ENCODE data around the gene PTPRT. TPM values are rescaled to one million over a fixed set of nuclear protein-coding genes. Genes with fewer than 3 reads are reported as not detected.

Gene PTPRT
- polyA plus RNA-seq, 3 donors = not detected

DNA sequence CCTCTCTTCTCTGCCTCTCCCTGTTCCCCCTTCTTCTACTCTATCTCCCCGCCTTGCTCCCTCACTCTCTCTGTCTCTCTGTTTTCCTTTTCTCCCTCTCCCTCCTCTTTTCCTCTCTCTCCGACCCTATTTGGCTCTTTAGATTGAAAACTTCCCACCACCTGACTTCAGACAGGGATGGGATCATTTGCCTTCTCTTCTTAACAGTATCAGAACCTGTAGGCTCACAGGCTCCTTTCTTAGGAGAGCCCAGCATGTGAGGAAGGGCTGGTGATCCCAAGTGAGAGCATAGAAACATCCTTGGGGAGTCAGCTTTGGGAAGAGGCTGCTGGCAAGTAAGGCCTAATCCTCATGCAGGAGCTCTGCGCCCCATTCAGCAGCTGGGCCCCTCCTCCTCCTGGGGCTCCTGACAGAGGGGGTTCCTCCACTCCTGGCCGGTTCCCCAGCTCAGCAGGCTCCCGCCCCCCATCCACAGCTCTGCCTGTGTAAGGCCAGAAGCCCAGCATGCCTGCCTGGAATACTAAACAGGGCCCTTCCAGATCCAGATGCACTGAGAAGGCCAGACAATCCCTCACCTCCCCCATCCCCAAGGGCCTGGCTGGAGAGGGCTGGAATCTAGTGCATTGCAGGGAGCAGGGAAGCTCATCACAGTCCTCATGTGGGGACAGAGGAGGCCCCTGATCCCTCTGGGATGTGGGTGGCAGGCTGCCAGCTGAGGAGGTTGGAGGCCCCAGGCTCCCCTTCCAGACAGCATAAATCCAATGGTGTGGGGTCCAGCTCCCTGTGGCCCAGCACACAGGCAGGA, 93.4 kb downstream of the PTPRT start:
- DNase-seq = no peak
- H3K27ac ChIP-seq (ENCODE audit: low read depth in 1 of 2, low read length in 2 of 2) = no peak overlapping the region
- TF ChIP-seq, protein P1, sequence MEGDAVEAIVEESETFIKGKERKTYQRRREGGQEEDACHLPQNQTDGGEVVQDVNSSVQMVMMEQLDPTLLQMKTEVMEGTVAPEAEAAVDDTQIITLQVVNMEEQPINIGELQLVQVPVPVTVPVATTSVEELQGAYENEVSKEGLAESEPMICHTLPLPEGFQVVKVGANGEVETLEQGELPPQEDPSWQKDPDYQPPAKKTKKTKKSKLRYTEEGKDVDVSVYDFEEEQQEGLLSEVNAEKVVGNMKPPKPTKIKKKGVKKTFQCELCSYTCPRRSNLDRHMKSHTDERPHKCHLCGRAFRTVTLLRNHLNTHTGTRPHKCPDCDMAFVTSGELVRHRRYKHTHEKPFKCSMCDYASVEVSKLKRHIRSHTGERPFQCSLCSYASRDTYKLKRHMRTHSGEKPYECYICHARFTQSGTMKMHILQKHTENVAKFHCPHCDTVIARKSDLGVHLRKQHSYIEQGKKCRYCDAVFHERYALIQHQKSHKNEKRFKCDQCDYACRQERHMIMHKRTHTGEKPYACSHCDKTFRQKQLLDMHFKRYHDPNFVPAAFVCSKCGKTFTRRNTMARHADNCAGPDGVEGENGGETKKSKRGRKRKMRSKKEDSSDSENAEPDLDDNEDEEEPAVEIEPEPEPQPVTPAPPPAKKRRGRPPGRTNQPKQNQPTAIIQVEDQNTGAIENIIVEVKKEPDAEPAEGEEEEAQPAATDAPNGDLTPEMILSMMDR (IDR thresholded peaks at IDR 0.05) = no peak
- no peak overlapping the region for H3K4me3 Mint-ChIP-seq
- H3K27ac Mint-ChIP-seq = no peak overlapping the region
- WGBS (ENCODE audit: insufficient coverage) = 44% methylated on average over 4 of the region's 5 CpGs
- no peaks in the 10 kb centered on the region for H3K79me2 ChIP-seq (ENCODE audit: insufficient read depth, low read length)
- H3K9me3 Mint-ChIP-seq = peaks cover 1 to 24% (median 10%) of the 10 kb centered on the region in 7 donors
- no peak overlapping the region for H3K4me3 ChIP-seq (replicated peaks in 1 of 3; ENCODE audit: low read depth in 2 of 3, low read length in 3 of 3)
- no peaks in the 10 kb centered on the region for H3K36me3 ChIP-seq (replicated peaks in 1 of 2; ENCODE audit: control insufficient read depth in 1 of 2, insufficient read depth in 2 of 2, low read length in 2 of 2)
- H3K36me3 Mint-ChIP-seq = no peaks in the 10 kb centered on the region
- no peaks in the 10 kb centered on the region for H4K20me1 ChIP-seq (ENCODE audit: insufficient read depth, low read length)
- intact Hi-C loops (cut with micrococcal nuclease) = no loop called here
- no peaks in the 10 kb centered on the region for H3K4me1 Mint-ChIP-seq
- H3K4me1 ChIP-seq (ENCODE audit: control insufficient read depth in 1 of 2, insufficient read depth in 2 of 2, low read length in 2 of 2) = no peaks in the 10 kb centered on the region
- peaks cover 9 to 14% of the 10 kb centered on the region in 2 donors for H3K9me3 ChIP-seq (replicated peaks in 1 of 2; ENCODE audit: control insufficient read depth in 1 of 2, insufficient read depth in 1 of 2, low read length in 2 of 2)
- no peak overlapping the region for H3K9ac ChIP-seq (ENCODE audit: insufficient read depth, low read length, poor library complexity, severe bottlenecking)
- H2AFZ ChIP-seq (ENCODE audit: insufficient read depth, low read depth, low read length, poor library complexity, severe bottlenecking) = no peak overlapping the region
- no peak overlapping the region for H3K4me2 ChIP-seq (replicated peaks; ENCODE audit: extremely low read depth, low read length, poor library complexity, severe bottlenecking)
- H3K27me3 ChIP-seq (ENCODE audit: control insufficient read depth in 2 of 2, insufficient read depth in 2 of 2, low read length in 2 of 2) = no peaks in the 10 kb centered on the region
- peaks cover 0 to 1% (median 1%) of the 10 kb centered on the region in 3 donors for H3K27me3 Mint-ChIP-seq (ENCODE audit: low read depth in 3 of 3)

DNA sequence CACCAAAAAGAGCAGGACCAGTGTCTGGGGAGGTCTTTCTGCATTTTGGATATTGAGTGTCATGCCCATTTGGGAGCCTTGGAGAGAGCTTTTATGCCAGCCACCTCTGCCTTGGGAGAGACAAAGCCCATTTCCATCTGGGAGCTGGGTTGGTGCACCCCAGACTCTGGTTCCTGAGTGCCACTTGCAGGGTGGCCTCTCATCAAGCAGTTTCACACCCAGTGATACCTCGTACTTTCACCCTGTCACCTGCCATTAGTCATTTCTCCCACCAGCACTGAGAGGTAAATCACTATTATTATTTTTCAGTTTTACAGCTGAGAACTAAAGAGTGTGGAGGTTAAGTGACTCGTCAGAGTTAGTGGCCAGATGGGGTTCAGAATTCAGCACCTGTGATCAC, 94.7 kb downstream of the PTPRT start:
- DNase-seq = no peak
- H3K27me3 Mint-ChIP-seq (ENCODE audit: low read depth in 3 of 3) = peaks cover 0 to 1% (median 1%) of the 10 kb centered on the region in 3 donors
- H3K9me3 Mint-ChIP-seq = peaks cover 4 to 32% (median 10%) of the 10 kb centered on the region in 7 donors
- Histone ChIP-seq H3K4me3 (replicated peaks in 1 of 3; ENCODE audit: low read depth in 2 of 3, low read length in 3 of 3) (no peak overlapping the region), H4K20me1 (ENCODE audit: insufficient read depth, low read length) (no peaks in the 10 kb centered on the region), H3K27ac (ENCODE audit: low read depth in 1 of 2, low read length in 2 of 2) (no peak overlapping the region), H2AFZ (ENCODE audit: insufficient read depth, low read depth, low read length, poor library complexity, severe bottlenecking) (no peak overlapping the region), H3K9me3 (replicated peaks in 1 of 2; ENCODE audit: control insufficient read depth in 1 of 2, insufficient read depth in 1 of 2, low read length in 2 of 2) (peaks cover 9 to 14% of the 10 kb centered on the region in 2 donors), H3K27me3 (ENCODE audit: control insufficient read depth in 2 of 2, insufficient read depth in 2 of 2, low read length in 2 of 2) (no peaks in the 10 kb centered on the region), H3K36me3 (replicated peaks in 1 of 2; ENCODE audit: control insufficient read depth in 1 of 2, insufficient read depth in 2 of 2, low read length in 2 of 2) (no peaks in the 10 kb centered on the region), H3K9ac (ENCODE audit: insufficient read depth, low read length, poor library complexity, severe bottlenecking) (no peak overlapping the region), H3K4me1 (ENCODE audit: control insufficient read depth in 1 of 2, insufficient read depth in 2 of 2, low read length in 2 of 2) (no peaks in the 10 kb centered on the region), H3K79me2 (ENCODE audit: insufficient read depth, low read length) (no peaks in the 10 kb centered on the region), H3K4me2 (replicated peaks; ENCODE audit: extremely low read depth, low read length, poor library complexity, severe bottlenecking) (no peak overlapping the region)
- intact Hi-C loops (cut with micrococcal nuclease) = no loop called here
- TF ChIP-seq, protein P1 (IDR thresholded peaks at IDR 0.05) = no peak
- H3K4me3 Mint-ChIP-seq = no peak overlapping the region
- no peaks in the 10 kb centered on the region for H3K4me1 Mint-ChIP-seq
- 67% methylated on average over 1 of the region's 2 CpGs for WGBS (ENCODE audit: insufficient coverage)
- no peak overlapping the region for H3K27ac Mint-ChIP-seq
- no peaks in the 10 kb centered on the region for H3K36me3 Mint-ChIP-seq

Data from CD14-positive monocyte (primary cell).